Mucosa of descending colon (tissue), 3 donors: ENCODE measurements around the gene C18orf32. TPM values are rescaled to one million over a fixed set of nuclear protein-coding genes. Genes with fewer than 3 reads are reported as not detected.
"Not testable (repeated sequence)": the region's sequence is repeated elsewhere in the genome, so short reads cannot be mapped to it uniquely, and the experiment has no call there.

Experiments used
- ATAC-seq: fragments of 200-7000 bp; cut with Tn5 transposase; one replicate; pipeline ENCODE4 v1.9.1; 2020; ENCODE audit warnings: mild to moderate bottlenecking, moderate library complexity
- DNase-seq, 3 donors: peaks; one replicate each; pipeline ENCODE4 v3.0.0-alpha.2; 2020
- H3K36me3 ChIP-seq: fragments of 200-600 bp; one replicate; pipeline ENCODE4 v1.8.0; 2021; ENCODE audit warnings: low read depth, mild to moderate bottlenecking
- H3K4me1 ChIP-seq: fragments of 200-600 bp; one replicate; pipeline ENCODE4 v1.8.0; 2021; ENCODE audit warnings: low read depth, mild to moderate bottlenecking
- H3K4me3 ChIP-seq: fragments of 200-600 bp; one replicate; pipeline ENCODE4 v1.8.0; 2021; ENCODE audit warnings: mild to moderate bottlenecking
- H3K9me3 ChIP-seq: fragments of 200-600 bp; one replicate; pipeline ENCODE4 v1.8.0; 2021; ENCODE audit warnings: mild to moderate bottlenecking
- CTCF ChIP-seq: fragments of 200-600 bp; IDR thresholded peaks from one replicate; pipeline ENCODE4 v1.8.0; 2022; ENCODE audit warnings: antibody characterized with exemption, mild to moderate bottlenecking
- intact Hi-C, 2 donors: fragments of 100-400 bp; cut with DNase I in 1 of 2; cut with micrococcal nuclease in 1 of 2; formaldehyde crosslinking; loops; one replicate each; pipeline versions ENCODE4 v1.11.0 to v1.11.1; 2022; cut with DNase I, micrococcal nuclease
- total RNA-seq, 3 donors: library from RNA; stranded (reverse); fragmentation: NEBNext Ultra II Directional in 2 of 3; extraction: Animal tissue kit (Norgen Biotek cat#: 25700) in 2 of 3; gene quantifications; one replicate each; pipeline versions ENCODE4 v1.2.1 to v1.2.4, GENCODE V29; 2021 to 2023
- donor health status: DM: no; HTN: no; CAD: no; lungs with moderate emphysema.
- donor health status: DM: no; HTN: no; CAD: no.
- donor health status: DM: no; HTN: yes; CAD: no.

Gene C18orf32
- total RNA-seq, 3 donors from 2014 or later = 48.9 to 61.7 (median 57.8) TPM

DNA sequence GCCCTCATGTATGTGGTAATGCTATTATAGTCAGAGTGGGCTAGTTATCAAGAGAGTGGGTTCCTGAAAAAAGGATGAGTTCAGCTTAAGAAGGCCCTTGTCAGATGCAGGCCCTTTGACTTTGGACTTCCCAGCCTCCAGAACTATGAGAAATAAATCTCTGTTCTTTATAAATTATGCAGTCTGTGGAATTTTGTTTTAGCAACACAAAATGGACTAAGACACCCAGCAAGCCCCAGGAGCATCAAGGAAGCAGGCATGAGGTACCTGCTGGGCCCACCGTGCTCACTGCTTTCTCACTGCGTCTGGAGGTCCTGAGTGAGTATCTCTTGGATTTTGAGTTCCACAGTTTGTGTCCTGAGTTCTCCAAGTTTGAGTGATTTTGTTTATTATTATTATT, 38.9 kb upstream of the C18orf32 start:
- no peak for ATAC-seq
- H3K4me3 ChIP-seq = no peak overlapping the region
- no peaks in the 10 kb centered on the region for H3K9me3 ChIP-seq
- peaks cover 10% of the 10 kb centered on the region for H3K4me1 ChIP-seq
- TF ChIP-seq CTCF = no peak
- no peak for DNase-seq
- no peaks in the 10 kb centered on the region for H3K36me3 ChIP-seq
- intact Hi-C loops = no loop called here

GRCh38 chr18:49524951-49525350, 37.9 kb upstream of the C18orf32 start:
- H3K4me1 ChIP-seq = peaks cover 6% of the 10 kb centered on the region
- no peaks in the 10 kb centered on the region for H3K36me3 ChIP-seq
- H3K4me3 ChIP-seq = no peak overlapping the region
- ATAC-seq (no peak), DNase-seq (no peak)
- H3K9me3 ChIP-seq = no peaks in the 10 kb centered on the region
- TF ChIP-seq CTCF = no peak
- intact Hi-C loops = no loop called here

GRCh38 chr18:49524349-49524748, 37.3 kb upstream of the C18orf32 start:
- intact Hi-C loops = no loop called here
- H3K9me3 ChIP-seq = no peaks in the 10 kb centered on the region

GRCh38 chr18:49523580-49524093, 36.6 kb upstream of the C18orf32 start:
- DNase-seq, intact Hi-C loops: not testable (repeated sequence)

More at GRCh38 chr18:49524349-49524748, 37.3 kb upstream of the C18orf32 start:
- no peak for TF ChIP-seq CTCF
- Histone ChIP-seq H3K4me1 (peaks cover under 1% of the 10 kb centered on the region), H3K36me3 (no peaks in the 10 kb centered on the region), H3K4me3 (no peak overlapping the region)
- no peak for DNase-seq
- ATAC-seq = no peak

GRCh38 chr18:49521216-49521835, 34.3 kb upstream of the C18orf32 start:
- no peaks in the 10 kb centered on the region for H3K36me3 ChIP-seq
- no peak overlapping the region for H3K4me3 ChIP-seq
- intact Hi-C loops = no loop called here
- ATAC-seq = no peak
- H3K9me3 ChIP-seq = no peaks in the 10 kb centered on the region
- no peak for DNase-seq
- TF ChIP-seq CTCF = no peak
- no peaks in the 10 kb centered on the region for H3K4me1 ChIP-seq

More at GRCh38 chr18:49523580-49524093, 36.6 kb upstream of the C18orf32 start:
- H3K4me3 ChIP-seq, H3K4me1 ChIP-seq, H3K9me3 ChIP-seq, H3K36me3 ChIP-seq, ATAC-seq: not testable (repeated sequence)

- no peaks in the 10 kb centered on the region for H3K4me1 ChIP-seq
- no peak overlapping the region for H3K4me3 ChIP-seq
- no peaks in the 10 kb centered on the region for H3K36me3 ChIP-seq
- TF ChIP-seq CTCF = no peak
- intact Hi-C loops = no loop called here
- no peaks in the 10 kb centered on the region for H3K9me3 ChIP-seq
- DNase-seq (no peak), ATAC-seq (no peak)
Measured at GRCh38 chr18:49520661-49521145, 33.7 kb upstream of the C18orf32 start.
